GM12874 (cell line): ENCODE results near the gene CLDN9.

Source experiments
- CTCF ChIP-seq: IDR thresholded peaks from 2 replicates; pipeline ENCODE4 v1.5.1; 2011; ENCODE audit warnings: low read depth, mild to moderate bottlenecking, control low read depth, low read length, moderate library complexity; ENCODE audit not compliant: insufficient read depth

Gene CLDN9

DNA sequence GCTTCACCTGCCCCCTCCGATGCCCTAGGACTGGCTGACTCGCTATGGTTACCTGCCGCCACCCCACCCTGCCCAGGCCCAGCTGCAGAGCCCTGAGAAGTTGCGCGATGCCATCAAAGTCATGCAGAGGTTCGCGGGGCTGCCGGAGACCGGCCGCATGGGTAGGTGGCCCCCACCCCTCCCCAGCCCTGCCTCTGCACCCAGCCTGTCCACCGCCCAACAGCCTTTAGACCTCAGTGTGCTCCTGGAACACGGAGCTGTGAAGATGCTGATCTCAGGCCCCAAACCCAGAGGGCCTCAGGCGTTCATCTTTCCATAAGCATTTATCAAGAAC, 34.6 kb downstream of the CLDN9 start:
- no peak for TF ChIP-seq CTCF

DNA sequence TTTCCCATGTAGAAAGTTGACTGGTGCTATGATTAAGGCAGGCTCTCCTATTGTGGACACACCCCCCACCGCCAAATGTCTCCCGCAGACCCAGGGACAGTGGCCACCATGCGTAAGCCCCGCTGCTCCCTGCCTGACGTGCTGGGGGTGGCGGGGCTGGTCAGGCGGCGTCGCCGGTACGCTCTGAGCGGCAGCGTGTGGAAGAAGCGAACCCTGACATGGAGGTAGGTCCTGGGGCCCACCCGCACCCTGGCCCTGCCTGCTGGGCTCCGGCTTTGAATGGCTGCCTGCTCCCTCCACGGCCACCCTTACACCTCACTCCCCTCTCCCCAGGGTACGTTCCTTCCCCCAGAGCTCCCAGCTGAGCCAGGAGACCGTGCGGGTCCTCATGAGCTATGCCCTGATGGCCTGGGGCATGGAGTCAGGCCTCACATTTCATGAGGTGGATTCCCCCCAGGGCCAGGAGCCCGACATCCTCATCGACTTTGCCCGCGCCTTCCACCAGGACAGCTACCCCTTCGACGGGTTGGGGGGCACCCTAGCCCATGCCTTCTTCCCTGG, 37.3 kb downstream of the CLDN9 start:
- TF ChIP-seq CTCF: no peak

DNA sequence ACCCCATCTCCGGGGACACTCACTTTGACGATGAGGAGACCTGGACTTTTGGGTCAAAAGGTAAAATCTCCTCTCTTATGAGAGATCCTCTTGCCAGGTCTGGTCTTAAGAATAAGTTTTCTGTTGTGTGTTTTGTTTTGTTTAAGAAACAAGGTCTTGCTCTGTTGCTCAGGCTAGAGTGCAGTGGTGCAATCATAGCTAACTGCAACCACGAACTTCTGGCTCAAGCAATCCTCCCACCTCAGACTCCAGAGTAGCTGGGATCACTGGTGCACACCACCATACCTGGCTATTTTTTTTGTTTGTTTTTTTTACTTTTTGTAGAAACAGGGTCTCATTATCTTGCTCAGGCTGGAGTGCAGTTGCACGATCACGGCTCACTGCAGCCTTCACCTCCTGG, 37.8 kb downstream of the CLDN9 start:
- no peak for TF ChIP-seq CTCF

- no peak for TF ChIP-seq CTCF
Observed at GRCh38 chr16:3051009-3051408, 38.3 kb downstream of the CLDN9 start.

GRCh38 chr16:3051494-3051893, 38.8 kb downstream of the CLDN9 start:
- TF ChIP-seq CTCF: no peak

GRCh38 chr16:3054965-3055733, 42.4 kb downstream of the CLDN9 start:
- TF ChIP-seq CTCF: no peak

GRCh38 chr16:3056336-3057180, 43.8 kb downstream of the CLDN9 start:
- no peak for TF ChIP-seq CTCF
